NK-92 treated with Interleukin-12 subunit alpha and Interleukin-12 subunit beta, amount 100 ng/mL, for 24 hours (cell line): ENCODE results near the gene SULT2B1.
"Not testable (repeated sequence)": the region's sequence is repeated elsewhere in the genome, so short reads cannot be mapped to it uniquely, and the experiment has no call there.

ENCODE experiments used
- DNase-seq: peaks from one replicate; lab custom pipeline; 2025; lab: John Stamatoyannopoulos, UW

Gene SULT2B1

GRCh38 chr19:48558018-48558684 is 6.2 kb downstream of the SULT2B1 start:
- DNase-seq: no peak

- no peak for DNase-seq
These were observed 8.1 kb downstream of the SULT2B1 start for GRCh38 chr19:48560095-48560530.

- DNase-seq: no peak
These were observed 9.4 kb downstream of the SULT2B1 start for GRCh38 chr19:48561412-48561811.

GRCh38 chr19:48565090-48565489 is 13.1 kb downstream of the SULT2B1 start:
- no peak for DNase-seq

- DNase-seq: no peak
These were observed 16.4 kb downstream of the SULT2B1 start for GRCh38 chr19:48568345-48568886.

GRCh38 chr19:48569814-48570213 is 17.8 kb downstream of the SULT2B1 start:
- no peak for DNase-seq

- DNase-seq: no peak
These were observed 19.6 kb downstream of the SULT2B1 start for GRCh38 chr19:48571378-48572162.

DNA sequence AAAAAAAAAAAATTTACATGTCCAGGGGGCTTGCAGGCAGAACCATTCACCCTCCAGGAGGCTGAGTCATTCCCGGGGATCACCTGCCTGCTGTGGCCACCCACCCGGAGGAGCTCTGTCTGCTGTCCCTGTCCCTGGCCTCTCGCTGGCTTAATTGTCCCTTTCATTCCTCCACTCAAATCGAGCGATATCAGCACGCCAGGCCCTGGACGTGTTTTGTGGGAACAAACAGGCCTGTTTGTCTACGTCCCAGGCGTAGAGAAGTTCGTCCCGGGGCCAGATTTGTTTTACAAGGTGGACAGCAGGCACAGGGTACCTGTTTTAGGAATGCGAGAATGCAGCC is 21.2 kb downstream of the SULT2B1 start:
- no peak for DNase-seq

DNA sequence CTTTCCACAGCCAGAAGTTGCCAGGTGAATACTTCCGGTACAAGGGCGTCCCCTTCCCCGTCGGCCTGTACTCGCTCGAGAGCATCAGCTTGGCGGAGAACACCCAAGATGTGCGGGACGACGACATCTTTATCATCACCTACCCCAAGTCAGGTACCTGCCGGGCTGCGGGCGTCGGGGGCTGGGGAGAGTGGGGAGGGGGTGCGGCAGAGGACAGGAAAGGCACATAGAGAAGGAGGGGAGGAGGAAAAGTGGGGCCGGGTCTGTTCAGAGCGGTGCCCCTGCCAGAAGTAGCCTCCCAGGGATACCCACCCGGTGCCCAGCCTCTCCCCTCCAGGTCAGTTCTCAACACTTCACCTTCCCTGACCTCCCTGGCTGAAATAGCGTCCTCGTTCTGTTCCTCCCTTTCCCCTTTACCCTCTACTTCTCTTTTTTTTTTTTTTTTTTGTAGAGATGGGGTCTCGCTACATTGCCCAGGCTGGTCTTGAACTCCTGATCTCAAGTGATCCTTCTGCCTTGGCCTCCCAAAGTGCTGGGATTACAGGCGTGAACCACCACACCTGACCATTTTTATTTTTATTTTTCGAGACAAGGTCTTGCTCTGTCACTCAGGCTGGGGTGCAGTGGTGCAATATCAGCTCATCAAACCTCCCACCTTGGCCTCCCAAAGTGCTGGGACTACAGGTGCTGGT is 24.1 kb downstream of the SULT2B1 start:
- DNase-seq: no peak

DNA sequence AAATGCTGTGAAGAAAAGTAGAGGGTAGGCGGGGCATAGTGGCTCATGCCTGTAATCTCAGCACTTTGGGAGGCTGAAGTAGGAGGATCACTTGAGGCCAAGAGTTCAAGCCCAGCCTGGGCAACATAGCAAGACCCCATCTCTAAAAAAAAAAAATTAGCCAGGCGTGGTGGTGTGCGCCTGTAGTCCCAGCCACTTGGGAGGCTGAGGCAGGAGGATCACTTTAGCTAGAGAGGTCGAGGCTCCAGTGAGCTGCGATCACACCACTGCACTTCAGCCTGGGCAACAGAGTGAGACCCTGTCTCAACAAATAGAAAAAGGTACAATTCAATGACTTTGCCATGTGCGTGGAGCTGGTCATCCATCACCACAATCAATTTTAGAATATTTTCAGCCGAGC is 25.9 kb downstream of the SULT2B1 start:
- not testable (repeated sequence) for DNase-seq

DNA sequence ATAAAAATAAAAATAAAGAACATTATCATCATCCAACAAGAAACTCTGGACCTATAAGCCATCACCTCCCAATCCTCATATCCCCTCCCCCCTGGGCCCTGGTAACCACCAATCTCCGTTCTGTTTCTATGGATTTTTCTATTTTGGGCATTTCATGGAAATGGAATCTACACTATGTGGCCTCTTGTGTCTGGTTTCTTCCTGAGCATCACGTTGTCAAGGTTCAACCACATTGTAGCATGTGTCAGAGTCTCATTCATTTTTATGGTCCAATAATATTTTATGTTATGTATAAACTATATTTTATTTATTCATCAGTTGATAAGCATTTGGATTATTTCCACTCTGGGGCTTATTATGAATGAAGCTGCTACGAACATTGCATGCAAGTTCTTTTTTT is 26.9 kb downstream of the SULT2B1 start:
- no peak for DNase-seq

DNA sequence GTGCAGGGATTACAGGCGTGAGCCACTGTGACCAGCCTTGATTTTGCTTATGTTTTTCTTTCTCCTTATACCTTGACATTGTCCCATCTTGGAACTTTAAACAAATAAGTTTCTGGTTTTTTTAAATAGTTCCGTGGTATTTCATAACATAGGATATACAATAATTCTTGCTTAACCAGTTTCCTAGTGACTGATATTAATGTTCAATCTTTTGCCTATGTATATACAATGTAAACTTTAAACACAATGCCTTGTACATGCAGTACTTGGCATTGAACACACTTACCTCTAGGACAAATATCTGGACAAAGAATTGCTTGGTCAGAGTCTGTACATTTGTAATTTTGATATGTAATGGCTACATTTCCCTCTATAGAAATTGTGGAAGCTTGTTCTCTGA is 30.2 kb downstream of the SULT2B1 start:
- DNase-seq: no peak

GRCh38 chr19:48587387-48587786 is 35.4 kb downstream of the SULT2B1 start:
- DNase-seq: no peak

DNA sequence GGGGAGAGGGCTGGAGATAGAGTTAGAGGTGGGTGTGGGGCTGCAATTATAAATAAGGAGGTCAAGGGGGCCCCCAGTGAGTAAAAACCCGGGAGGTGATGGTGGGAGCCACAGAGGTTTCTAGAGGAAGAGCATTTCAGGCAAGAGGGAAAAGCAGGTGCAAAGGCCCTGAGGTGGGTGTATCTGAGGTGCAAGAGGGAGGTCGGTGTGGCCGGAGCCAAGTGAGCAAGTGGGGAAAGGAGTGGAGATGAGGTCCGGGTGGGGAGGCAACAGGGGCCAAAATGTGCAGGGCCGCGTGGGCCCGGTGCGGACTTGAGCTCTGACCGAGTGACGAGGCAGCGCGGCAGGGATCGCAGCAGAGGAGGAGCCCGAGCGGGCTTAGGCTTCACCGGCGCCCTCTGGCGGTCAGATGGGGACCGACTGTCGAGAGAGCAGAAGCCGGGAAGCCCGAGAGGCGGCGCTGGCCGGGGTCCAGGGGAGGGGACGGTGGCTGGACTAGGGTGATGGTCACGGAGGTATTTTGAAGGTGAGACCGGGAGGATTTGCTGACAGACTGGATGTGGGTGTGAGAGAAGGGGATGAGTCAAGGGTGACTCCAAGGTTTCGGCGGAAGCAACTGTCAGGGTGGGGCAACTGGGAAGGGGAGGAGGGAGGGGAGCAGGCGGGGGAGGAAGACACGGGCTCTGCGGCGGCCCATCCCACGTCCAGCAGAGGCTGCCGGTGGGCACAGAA is 36.9 kb downstream of the SULT2B1 start:
- DNase-seq: peak; percentile 59

GRCh38 chr19:48591021-48591420 is 39.0 kb downstream of the SULT2B1 start:
- no peak for DNase-seq

DNA sequence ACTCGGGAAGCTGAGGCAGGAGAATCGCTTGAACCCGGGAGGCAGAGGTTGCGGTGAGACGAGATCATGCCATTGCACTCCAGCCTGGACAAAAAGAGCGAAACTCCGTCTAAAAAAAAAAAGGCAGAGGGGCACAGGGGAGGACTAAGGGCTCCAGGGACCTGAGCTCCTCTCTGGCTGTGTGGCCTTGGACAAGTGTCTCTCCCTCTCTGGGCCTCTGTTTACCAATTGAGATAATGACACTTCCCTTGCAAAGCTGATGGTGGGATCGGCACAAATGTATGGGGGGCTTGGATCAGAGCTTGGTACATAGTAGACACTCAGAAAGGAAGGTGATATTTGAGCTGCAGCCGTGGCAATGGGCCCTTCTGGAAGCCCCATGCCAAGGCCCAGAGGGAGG is 43.2 kb downstream of the SULT2B1 start:
- no peak for DNase-seq

GRCh38 chr19:48595833-48596232 is 43.9 kb downstream of the SULT2B1 start:
- no peak for DNase-seq

- no peak for DNase-seq
These were observed 44.3 kb downstream of the SULT2B1 start for GRCh38 chr19:48596237-48596636.

DNA sequence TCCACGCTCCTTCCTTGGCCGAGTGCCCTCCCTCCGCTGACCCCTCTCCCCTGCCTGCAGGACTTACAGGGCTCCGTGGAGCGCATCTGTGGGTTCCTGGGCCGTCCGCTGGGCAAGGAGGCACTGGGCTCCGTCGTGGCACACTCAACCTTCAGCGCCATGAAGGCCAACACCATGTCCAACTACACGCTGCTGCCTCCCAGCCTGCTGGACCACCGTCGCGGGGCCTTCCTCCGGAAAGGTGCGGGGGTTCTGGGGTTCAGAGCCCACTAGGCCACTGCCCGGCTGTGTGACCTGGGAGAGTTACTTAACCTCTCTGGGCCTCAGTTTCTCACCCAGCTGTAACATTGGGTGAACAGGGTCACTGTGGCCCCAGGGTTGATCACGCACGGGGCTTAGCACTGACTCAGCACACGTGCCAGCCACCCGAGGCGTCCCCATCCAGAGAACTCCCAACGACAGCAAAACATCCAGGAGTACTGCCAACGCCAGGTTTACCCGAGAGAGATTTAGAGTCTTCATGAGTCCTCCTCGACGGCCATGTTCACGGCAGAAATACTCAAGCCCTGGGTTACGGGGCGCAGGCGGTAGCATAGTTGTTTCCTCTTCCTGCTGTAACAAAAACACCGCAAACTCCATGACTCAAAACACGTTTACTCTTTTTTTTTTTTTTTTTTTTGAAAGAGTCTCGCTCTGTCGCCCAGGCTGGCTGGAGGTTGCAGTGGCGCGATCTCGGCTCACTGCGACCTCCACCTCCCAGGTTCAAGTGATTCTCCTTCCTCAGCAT is 44.9 kb downstream of the SULT2B1 start:
- DNase-seq: no peak

- DNase-seq: no peak
These were observed 47.2 kb downstream of the SULT2B1 start for GRCh38 chr19:48598996-48599700.
